AG08396 (cell line): Measurements from ENCODE around the gene ABCF2.

ENCODE experiments used
- DNase-seq: peaks from one replicate; pipeline ENCODE4 v3.0.0; 2012; ENCODE audit warnings: low spot score, mixed read lengths

Gene ABCF2

GRCh38 chr7:151195616-151196450 lies 31.2 kb downstream of the ABCF2 start:
- DNase-seq, result no peak

DNA sequence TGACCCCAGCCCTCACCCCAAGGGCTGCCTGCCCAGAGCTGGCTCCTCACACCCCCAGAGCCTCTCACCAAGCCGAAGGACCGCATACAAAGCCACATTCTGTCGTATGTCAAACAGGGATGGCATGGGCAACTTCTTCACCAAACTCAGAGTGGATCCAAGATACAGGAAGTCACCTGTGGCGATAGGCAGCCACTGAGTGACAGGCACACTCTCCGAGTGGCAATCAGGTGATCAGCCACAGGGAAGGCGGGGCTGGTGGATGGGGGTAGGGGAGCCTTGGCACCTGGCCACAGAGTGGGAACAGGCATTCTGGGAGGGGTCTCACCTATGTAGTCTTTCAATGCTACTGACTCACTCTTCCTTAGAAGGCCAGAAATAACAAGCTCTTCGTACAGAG lies 32.8 kb downstream of the ABCF2 start:
- DNase-seq, result no peak

DNA sequence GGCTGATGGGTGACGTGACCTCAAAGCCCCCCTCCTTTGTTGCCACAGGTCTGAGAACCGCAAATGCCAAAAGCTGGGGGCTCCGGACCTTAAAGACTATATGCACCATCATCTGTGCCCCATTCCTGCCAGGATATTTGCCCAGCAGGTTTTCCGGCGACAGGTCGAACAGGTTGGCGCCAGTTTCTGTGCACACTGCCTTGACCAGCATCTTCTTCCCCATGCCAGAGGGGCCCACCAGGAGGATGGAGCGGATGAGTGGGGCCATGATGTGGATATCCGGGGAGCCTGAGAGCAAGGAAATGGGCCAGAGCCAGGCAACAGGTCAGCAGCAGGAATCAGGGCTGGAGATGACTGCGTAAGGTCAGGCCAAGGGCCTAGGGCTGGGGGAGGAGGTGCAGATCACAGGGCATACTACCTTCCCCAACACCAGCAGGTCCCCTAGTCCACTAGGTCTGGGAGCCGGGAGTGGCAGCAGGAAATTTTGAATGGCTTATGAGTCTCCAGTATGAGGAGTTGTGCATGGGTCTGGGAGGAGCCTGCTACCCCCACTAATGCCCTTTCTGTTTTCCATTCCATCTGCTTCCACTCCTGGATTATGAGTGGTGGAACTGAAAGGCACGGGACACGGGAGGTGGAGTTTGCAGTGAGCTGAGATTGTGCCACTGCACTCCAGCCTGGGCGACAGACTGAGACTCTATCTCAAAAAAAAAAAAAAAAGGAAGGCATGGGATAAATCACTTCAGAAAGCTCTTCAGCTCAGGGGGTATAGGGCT lies 33.6 kb downstream of the ABCF2 start:
- DNase-seq, result no peak

GRCh38 chr7:151192002-151192539 lies 34.9 kb downstream of the ABCF2 start:
- no peak for DNase-seq

GRCh38 chr7:151191544-151191943 lies 35.5 kb downstream of the ABCF2 start:
- DNase-seq, result no peak

DNA sequence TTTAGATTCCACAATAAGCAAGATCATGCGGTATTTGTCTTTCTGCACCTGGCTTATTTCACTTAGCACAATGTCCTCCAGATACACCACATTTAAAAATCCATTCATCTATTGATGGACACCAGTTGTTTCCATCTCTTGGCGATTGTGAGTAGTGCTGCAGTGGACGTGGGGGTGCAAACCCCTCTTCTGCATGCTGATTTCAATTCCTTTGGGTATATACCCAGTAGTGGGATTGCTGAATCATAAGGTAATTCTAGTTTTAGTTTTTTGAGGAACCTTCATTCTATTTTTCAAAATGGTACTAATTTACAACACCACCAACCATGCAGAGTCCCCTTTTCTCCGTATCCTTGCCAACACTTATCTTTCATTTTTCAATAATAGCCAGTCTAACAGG lies 38.0 kb downstream of the ABCF2 start:
- no peak for DNase-seq

DNA sequence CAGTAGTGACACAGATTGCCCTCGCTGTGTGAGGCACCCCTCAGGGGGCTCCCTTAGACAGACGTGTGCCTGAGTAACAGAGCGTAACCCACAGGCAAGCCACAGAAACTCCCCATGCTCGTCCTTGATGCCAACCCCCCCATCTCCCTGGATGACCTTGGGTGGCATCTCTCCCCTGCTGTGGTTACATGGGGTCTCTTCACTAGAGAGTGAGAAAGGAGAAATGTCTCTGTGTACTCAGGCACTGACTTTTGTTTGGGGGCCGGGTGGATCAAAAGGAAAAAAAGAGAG lies 38.8 kb downstream of the ABCF2 start:
- DNase-seq, result no peak

DNA sequence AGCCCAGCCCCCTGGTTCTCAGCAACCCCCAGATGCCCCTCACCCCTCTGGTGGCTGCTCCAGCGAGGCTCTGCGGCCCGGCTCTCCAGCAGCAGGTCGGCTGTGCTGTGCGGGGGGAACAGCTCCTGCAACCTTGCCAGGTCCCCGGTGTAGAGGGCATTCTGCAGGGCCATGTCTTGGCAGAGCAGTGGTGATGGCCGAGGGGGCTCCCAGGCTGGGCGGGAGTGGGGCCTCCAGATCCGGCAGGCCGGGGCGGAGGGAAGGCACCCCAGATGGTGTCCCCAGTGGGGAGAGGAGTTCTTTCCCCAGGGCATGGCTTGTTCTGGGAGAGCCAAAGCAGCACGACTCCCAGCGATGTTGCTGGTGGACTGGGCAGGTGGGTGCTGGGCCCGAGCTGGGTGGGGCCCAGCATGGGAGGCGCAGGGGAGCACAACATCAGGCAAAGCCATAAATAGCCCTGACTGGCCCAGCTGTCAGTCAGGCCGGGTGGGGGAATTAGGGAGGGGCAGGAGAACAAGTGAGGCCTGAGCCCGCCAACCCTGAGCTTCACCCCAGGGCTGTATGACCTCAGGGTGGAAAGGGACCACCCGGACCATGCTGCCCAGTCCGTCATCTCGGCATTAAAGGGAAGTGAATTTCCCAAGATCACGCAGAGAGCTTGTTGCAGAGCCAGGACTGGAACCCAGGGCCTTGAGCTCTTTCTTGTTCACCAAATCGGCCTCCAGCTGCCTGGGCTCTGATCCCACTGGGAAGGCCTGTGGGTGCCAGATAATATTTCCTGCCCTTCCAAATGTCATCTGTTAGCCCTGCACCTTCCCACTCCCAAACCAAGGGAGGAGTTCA lies 39.4 kb downstream of the ABCF2 start:
- DNase-seq, result no peak

DNA sequence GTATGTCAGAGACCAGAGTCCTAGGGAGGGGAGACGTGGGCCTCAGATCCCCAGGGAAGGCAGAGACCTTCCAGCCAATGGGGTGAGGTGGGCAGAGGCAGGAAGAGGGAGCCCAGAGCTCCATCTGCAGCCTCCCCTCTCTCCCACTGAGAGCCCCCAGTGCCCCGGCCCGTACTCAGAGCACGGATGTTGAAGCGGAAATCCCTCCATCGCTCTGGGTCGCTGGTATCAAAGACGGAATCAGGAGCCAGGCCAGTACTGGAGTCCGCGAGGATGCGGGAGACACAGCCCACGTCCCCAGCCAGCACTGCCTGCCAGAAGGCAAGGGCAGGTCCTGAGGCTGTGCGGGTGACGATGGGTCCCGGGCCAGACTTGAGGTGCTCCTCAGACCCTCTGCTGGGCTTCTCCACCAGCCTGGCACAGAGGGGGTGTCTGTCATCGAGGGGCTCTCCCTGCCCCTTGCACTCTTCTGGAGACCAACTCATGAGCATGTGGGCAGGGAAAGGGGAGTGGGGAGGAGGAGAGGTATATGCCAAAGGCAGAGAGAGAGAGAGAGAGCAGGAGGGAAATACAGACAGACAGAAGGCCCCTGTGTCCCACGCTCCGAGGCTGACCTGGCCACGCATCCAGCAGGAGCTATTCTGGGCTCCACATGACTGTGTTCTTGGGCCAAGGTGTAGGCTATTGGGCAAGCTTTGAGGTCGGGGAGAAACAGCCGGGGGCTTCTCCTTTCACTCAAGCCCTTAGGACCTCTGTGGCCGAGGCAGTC lies 40.2 kb downstream of the ABCF2 start, which contains the start of gene ASB10:
Gene ASB10, minus strand, starts transcription at position 611 of the 769 bp plus-strand sequence. Its CDS starts 120 bp downstream, at position 491.
- DNase-seq, result no peak

DNA sequence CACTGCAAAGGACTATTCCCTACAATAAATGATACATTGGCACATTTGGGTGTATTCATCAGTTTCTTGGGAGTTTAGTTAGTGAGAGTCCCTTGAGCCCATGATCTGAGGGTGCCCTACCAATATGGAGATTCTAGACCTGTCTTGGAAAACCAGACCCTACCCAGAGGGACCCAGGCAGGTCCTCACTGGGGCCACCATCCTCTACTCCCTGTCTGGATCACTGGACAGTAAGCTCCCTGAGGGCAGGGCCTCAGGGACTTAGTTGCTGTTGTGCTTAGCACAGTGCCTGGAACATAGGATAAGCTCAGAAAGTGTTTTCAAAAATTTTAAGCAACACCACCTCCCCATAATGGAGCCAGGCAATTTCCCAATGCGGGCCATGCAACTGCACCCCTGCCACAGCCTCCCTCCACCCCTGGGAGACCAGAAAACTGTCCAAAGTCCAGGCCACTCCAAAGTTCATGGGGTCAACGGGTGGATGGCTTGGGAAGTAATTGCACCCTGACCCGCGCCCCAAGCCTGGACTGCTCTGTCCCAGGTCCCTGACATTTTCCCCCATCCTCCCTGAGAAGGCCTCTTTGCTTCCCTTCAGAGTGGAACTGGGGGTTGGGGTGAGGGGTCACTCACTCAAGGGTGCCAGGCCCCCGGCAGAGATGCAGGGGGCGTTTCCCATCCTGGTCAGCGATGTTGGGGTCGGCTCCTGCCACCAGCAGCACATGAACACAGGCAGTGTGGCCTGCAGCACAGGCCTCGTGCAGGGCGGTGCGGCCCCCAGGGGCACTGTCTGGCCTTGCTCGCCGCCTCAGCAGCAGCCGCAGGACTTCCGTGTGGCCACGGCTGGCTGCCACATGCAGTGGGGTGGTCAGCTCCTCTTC lies 41.0 kb downstream of the ABCF2 start:
- DNase-seq, result no peak

GRCh38 chr7:151181011-151181431 lies 46.0 kb downstream of the ABCF2 start:
- no peak for DNase-seq

DNA sequence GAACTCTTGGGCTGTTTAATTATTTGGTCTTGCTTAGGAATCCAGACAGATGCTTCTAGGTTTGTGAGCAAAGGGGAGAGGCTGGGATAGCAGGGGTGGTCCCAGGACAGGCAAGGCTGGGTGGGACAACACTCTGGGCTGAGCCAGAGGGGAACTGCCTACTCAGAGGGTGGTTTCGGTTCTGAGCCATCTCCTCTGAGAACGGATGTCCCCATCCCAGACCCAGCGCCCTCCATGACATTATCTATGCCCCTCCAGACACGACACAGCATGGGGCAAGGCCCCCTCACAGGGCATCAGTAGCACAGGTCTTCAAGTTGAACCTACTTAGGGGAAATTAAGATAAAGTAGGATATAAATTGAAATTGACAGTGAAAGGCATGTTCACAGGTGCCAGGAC lies 47.1 kb downstream of the ABCF2 start:
- DNase-seq, result no peak

GRCh38 chr7:151179287-151179860 lies 47.6 kb downstream of the ABCF2 start:
- DNase-seq, result no peak

DNA sequence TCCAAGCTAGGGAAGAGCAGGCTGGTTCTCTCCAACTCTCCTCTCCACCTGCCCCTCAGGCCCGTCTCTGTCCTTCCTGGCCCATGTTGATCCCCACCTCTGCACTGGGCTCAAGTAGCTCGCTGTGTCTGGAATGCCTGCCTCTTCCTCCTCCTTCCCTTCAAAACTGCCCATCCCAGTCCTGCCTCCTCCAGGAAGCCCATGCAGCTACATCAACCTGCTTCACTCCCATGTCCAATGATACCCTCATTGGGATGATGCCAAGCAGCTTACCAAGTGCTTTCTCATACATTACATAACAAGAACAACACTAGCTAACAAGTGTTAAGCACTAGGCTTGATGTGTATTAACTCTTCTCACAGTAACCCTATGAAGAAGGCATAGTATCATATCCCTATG lies 48.2 kb downstream of the ABCF2 start:
- DNase-seq, result no peak

GRCh38 chr7:151178236-151178635 lies 48.8 kb downstream of the ABCF2 start:
- no peak for DNase-seq

- no peak for DNase-seq
These were observed 49.7 kb downstream of the ABCF2 start for GRCh38 chr7:151177310-151177709.

- DNase-seq, result no peak
These were observed 50.6 kb downstream of the ABCF2 start for GRCh38 chr7:151176401-151176800.

GRCh38 chr7:151175793-151176311 lies 51.2 kb downstream of the ABCF2 start:
- DNase-seq, result no peak

DNA sequence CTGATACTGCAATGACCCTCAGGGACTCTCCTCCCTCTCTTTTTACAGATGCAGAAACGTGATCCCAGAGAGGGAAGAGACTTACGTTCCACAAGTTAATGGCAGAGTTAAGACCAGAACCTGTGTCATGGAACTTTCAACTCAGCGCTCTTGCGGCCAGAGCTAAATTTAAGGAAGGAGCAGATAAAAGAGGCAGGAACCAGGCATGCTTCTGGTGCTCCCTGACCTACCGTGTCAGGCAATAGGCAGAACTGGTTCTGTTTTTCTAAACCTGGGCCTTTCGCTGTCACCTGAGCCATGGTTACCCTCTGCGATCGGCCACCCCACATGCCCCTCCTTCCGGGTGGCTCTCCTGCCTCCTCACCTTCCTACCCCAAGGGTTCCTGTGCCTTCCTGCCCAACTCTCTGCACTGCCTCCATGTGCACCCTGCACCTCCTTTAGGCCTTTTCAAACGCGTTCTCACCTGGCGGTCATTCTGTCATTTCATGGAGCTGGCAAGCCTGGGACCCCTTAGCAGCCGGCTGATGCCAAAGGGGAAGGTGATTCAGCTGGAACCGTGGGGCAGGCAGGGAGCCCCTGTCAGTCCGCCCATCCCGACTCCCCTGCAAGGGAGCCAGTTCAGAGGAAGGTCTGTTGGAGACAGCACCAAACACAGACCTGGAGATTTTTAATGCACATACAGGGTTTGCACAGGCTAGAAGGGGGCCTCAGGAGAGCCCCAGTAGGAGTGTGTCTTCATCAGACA lies 51.8 kb downstream of the ABCF2 start:
- DNase-seq, result no peak
